HEK293 (cell line): ENCODE measurements around the gene ACTA2.

Experiments used
- MYNN ChIP-seq: fragments of 450-650 bp; formaldehyde crosslinking; IDR thresholded peaks from 2 replicates; pipeline ENCODE4 v1.5.1; 2016; ENCODE audit warnings: missing biosample characterization, missing genetic modification characterization, borderline replicate concordance
- PBX3 ChIP-seq: sonication (generic); formaldehyde crosslinking; IDR thresholded peaks from 2 replicates; pipeline ENCODE4 v1.8.1; 2022; ENCODE audit warnings: mild to moderate bottlenecking, moderate library complexity, missing genetic modification reagents
- ZNF561 ChIP-seq: fragments of 450-650 bp; IDR thresholded peaks from 2 replicates; pipeline ENCODE4 v1.5.1; 2018; ENCODE audit warnings: missing biosample characterization, missing genetic modification characterization, borderline replicate concordance
- TF ChIP-seq, protein P1 (sequence below): fragments of 450-650 bp; formaldehyde crosslinking; IDR thresholded peaks from 2 replicates; pipeline ENCODE4 v1.5.1; 2016; ENCODE audit warnings: missing biosample characterization, missing genetic modification characterization
- TF ChIP-seq, protein P2 (sequence below): fragments of 450-650 bp; formaldehyde crosslinking; IDR thresholded peaks from 2 replicates; pipeline ENCODE4 v1.5.1; 2016; ENCODE audit warnings: missing biosample characterization, missing genetic modification characterization, borderline replicate concordance
- TF ChIP-seq, protein P3 (sequence below): fragments of 450-650 bp; formaldehyde crosslinking; IDR thresholded peaks from 2 replicates; pipeline ENCODE4 v1.5.1; 2016; ENCODE audit warnings: missing biosample characterization, missing genetic modification characterization

GRCh38 chr10:88901206-88901983 lies 51.2 kb downstream of the ACTA2 start:
- TF ChIP-seq, protein P1, sequence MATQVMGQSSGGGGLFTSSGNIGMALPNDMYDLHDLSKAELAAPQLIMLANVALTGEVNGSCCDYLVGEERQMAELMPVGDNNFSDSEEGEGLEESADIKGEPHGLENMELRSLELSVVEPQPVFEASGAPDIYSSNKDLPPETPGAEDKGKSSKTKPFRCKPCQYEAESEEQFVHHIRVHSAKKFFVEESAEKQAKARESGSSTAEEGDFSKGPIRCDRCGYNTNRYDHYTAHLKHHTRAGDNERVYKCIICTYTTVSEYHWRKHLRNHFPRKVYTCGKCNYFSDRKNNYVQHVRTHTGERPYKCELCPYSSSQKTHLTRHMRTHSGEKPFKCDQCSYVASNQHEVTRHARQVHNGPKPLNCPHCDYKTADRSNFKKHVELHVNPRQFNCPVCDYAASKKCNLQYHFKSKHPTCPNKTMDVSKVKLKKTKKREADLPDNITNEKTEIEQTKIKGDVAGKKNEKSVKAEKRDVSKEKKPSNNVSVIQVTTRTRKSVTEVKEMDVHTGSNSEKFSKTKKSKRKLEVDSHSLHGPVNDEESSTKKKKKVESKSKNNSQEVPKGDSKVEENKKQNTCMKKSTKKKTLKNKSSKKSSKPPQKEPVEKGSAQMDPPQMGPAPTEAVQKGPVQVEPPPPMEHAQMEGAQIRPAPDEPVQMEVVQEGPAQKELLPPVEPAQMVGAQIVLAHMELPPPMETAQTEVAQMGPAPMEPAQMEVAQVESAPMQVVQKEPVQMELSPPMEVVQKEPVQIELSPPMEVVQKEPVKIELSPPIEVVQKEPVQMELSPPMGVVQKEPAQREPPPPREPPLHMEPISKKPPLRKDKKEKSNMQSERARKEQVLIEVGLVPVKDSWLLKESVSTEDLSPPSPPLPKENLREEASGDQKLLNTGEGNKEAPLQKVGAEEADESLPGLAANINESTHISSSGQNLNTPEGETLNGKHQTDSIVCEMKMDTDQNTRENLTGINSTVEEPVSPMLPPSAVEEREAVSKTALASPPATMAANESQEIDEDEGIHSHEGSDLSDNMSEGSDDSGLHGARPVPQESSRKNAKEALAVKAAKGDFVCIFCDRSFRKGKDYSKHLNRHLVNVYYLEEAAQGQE (tag by site-specific recombination), result no peak
- TF ChIP-seq PBX3 (CRISPR knock-in tag) (no peak), MYNN (tag by site-specific recombination) (no peak), ZNF561 (no peak)
- TF ChIP-seq, protein P2, sequence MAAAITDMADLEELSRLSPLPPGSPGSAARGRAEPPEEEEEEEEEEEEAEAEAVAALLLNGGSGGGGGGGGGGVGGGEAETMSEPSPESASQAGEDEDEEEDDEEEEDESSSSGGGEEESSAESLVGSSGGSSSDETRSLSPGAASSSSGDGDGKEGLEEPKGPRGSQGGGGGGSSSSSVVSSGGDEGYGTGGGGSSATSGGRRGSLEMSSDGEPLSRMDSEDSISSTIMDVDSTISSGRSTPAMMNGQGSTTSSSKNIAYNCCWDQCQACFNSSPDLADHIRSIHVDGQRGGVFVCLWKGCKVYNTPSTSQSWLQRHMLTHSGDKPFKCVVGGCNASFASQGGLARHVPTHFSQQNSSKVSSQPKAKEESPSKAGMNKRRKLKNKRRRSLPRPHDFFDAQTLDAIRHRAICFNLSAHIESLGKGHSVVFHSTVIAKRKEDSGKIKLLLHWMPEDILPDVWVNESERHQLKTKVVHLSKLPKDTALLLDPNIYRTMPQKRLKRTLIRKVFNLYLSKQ, result no peak
- TF ChIP-seq, protein P3, sequence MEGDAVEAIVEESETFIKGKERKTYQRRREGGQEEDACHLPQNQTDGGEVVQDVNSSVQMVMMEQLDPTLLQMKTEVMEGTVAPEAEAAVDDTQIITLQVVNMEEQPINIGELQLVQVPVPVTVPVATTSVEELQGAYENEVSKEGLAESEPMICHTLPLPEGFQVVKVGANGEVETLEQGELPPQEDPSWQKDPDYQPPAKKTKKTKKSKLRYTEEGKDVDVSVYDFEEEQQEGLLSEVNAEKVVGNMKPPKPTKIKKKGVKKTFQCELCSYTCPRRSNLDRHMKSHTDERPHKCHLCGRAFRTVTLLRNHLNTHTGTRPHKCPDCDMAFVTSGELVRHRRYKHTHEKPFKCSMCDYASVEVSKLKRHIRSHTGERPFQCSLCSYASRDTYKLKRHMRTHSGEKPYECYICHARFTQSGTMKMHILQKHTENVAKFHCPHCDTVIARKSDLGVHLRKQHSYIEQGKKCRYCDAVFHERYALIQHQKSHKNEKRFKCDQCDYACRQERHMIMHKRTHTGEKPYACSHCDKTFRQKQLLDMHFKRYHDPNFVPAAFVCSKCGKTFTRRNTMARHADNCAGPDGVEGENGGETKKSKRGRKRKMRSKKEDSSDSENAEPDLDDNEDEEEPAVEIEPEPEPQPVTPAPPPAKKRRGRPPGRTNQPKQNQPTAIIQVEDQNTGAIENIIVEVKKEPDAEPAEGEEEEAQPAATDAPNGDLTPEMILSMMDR, result no peak
